M059J (cell line): ENCODE results near the gene TMEM179. TPM values are rescaled to one million over a fixed set of nuclear protein-coding genes. Genes with fewer than 3 reads are reported as not detected.
"Not testable (repeated sequence)": the region's sequence is repeated elsewhere in the genome, so short reads cannot be mapped to it uniquely, and the experiment has no call there.

Experiments used
- DNase-seq: peaks from one replicate; pipeline ENCODE4 v3.0.0-alpha.2; 2012; ENCODE audit warnings: low read depth
- total RNA-seq: library from RNA; depleted of rRNA; stranded (reverse); fragments of >200 nt; shearing (Covaris generic); gene quantifications from 2 replicates; pipeline ENCODE4 v1.2.3, GENCODE V29; 2014

The TMEM179 gene
- total RNA-seq, 1 experiment from 2014 or later, result 0.49 TPM

GRCh38 chr14:104586832-104587620 lies 17.5 kb downstream of the TMEM179 start:
- DNase-seq, result no peak

GRCh38 chr14:104585966-104586697 lies 18.4 kb downstream of the TMEM179 start:
- no peak for DNase-seq

GRCh38 chr14:104584557-104584956 lies 20.0 kb downstream of the TMEM179 start:
- DNase-seq, result no peak

DNA sequence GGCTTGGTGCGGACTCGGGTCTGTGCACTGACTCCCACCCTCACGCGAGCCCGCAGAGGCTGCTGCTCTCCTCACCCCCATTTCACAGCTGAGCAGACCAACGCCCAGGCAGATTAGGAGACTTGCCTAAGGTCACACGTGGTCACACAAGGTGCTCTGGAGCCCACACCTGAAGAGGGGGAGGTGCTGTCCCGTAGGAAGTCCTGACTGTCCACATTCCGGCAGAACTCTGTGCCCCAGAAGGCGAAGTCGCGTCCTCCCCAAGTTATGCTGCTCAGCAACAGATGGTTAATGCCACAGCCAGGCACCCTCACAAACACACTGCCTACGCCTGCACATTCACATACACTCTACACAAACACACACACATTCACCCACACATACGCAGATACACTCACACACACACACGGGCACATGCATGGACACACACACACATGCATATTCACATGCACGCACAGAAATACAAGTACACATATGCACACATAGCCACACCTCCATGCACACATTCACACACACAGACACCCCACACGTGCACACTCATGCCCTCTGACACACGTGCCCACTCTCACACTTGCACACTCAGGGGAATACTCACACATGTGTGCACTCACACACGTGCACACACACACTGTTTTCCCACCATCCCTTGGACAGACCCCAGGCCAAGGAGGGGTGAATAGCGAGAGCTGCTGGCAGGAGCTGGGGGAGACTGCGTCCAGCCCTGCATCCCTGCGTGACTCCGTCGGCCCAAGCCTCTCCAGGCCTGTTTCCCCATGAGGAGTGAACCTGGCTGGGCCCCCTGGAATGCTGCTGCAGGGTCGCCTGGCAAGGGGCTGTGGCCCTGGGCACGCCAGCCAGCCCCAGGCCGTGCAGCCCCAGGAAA lies 20.9 kb downstream of the TMEM179 start:
- no peak for DNase-seq

- DNase-seq, result no peak
Observed at GRCh38 chr14:104582662-104583061, 21.9 kb downstream of the TMEM179 start.

GRCh38 chr14:104582005-104582404 lies 22.6 kb downstream of the TMEM179 start:
- no peak for DNase-seq

- no peak for DNase-seq
Observed at GRCh38 chr14:104581521-104581920, 23.1 kb downstream of the TMEM179 start.

GRCh38 chr14:104580961-104581360 lies 23.6 kb downstream of the TMEM179 start:
- DNase-seq, result peak; percentile 40

DNA sequence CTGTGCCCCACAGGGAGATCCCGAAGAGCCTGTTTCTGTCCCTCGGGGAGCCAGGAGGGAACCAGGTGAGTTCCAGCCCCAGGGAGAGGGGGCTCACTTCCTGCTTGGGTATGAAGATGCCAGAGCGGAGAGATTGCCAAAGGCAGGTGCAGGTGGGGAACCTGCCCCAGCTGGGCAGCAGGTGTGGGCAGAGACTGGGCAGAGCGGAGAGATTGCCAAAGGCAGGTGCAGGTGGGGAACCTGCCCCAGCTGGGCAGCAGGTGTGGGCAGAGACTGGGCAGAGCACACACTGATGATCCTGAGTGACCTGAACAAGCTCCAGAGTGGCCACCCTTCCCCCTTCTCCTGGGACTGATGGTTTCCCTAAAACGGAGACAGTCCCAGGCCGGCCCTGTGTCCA lies 24.6 kb downstream of the TMEM179 start:
- not testable (repeated sequence) for DNase-seq

DNA sequence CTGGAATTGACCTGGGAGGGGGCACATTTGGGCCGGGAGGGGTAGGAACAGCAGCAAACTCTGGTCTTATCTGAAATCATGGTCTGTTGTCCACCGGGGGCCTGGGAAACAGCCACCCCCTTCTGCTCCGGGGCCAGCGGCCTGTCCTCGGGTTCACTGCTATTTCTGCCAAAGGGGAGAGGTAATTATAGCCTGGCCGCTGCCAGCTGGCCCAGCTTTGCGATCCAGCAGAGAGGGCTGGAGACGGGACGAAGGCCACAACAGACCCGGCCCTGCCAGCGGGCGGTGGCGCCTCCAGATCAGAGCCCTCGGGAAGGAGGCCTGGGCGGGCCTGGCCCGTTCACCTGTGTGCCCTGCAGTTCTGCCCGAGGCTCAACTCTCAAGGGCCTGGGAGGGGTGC lies 25.1 kb downstream of the TMEM179 start, which contains the start of gene C14orf180:
TSS of gene C14orf180 (plus strand) at position 258 of the 400 bp plus-strand sequence. CDS start 6,667 bp downstream, outside the sequence.
- DNase-seq, result no peak

DNA sequence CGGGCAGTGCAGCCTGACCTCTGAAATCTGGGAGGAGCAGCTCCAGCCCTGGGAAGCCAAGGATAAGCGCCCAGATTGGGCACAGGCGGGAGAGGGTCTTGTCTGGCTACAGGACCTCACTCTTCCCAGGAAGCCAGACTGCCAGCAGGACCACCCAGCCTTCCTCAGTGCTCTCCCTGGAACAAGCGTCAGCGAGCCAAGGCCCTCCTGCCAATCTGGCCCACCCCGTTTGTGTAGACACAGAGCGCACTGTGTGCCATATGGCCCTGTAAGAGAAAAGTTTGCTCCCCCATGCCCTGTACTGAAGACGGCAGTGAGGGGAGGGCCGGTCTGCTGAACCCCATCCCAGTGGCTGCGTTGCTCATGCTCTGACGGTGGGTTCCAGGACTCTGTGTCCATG lies 26.3 kb downstream of the TMEM179 start:
- no peak for DNase-seq

- no peak for DNase-seq
Observed at GRCh38 chr14:104577847-104578301, 26.7 kb downstream of the TMEM179 start.

DNA sequence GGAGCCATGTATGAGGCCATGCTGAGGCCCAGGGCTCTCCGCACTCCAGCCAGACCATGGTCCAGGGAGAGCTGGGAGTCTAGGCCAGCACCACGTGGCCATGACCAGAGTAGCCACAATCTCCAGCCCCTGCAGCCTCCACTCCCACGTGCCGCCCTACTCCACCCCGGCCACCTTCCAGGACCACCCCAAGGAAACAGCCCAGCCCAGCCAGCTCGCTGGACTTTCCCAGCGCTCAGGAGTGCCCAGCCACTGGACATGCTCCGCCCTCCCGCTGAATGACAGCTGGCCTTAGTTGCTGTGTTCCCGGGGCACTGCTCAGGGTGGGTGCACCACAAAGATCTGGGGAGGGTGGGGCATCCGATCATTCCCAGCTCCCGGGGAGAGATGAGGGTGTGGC lies 27.1 kb downstream of the TMEM179 start:
- DNase-seq, result no peak

DNA sequence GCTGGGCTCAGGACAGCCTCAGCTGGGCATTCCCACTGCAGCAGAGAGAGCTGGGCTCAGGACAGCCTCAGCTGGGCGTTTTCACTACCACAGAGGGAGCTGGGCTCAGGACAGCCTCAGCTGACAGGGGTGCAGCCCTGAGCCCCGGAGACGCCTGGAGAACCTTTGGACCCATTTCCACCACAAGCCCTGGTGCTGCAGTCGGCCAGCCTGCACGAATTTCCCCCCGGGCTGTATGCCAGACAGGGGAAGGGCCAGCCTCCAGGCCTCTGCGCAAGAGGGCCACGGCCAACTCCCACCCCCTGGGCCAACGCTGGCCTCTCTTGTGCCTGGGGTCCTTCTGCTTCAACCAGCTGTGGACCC lies 27.6 kb downstream of the TMEM179 start:
- DNase-seq, result no peak

DNA sequence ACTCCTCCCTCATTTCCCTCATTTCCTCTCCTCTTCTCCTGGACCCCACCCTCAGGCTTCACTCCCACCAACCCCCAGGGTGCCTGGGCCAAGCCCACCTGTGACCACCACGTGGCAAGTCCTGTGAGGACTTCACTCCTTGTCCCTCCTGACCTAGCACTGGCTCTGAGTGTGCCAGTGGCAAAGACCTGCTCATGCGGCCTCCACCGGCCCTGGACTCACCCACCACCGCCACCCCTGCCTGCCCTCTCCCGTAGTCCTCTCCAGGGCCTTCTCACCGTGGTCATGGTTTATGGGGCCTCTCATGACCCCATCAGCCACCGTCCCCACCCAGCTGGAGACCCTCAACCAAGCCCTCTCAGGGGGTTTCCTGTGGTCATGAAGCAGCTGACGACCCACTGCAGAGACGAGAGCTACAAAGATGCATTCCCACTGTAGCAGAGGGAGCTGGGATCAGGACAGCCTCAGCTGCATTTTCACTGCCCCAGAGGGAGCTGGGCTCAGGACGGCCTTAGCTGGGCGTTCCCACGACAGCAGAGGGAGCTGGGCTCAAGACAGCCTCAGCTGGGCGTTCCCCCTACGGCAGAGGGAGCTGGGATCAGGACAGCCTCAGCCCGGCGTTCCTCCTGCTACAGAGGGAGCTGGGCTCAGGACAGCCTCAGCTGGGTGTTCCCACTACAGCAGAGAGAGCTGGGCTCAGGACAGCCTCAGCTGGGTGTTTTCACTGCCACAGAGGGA lies 28.2 kb downstream of the TMEM179 start:
- DNase-seq, result peak; percentile 4

- DNase-seq, result no peak
Observed at GRCh38 chr14:104574978-104575583, 29.5 kb downstream of the TMEM179 start.

DNA sequence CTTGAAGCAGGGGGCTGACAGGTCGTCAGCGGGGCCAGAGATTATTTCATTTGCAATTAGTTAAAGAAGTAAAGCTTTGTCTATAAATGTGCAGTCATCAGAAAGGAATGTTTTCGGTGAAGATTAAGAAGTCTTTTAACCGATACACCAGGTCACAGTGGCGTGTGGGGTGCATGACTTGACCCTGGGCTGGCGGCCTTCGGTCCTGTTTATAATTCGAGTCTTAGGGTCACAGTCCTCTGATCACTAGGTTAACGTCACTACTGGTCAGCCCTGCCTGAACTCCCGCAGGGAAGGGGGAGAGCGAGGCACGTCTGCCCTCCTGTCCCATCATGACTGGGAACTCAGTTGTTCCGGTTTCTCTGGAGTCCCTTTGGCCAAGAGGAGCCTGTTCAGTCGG lies 30.0 kb downstream of the TMEM179 start:
- no peak for DNase-seq

DNA sequence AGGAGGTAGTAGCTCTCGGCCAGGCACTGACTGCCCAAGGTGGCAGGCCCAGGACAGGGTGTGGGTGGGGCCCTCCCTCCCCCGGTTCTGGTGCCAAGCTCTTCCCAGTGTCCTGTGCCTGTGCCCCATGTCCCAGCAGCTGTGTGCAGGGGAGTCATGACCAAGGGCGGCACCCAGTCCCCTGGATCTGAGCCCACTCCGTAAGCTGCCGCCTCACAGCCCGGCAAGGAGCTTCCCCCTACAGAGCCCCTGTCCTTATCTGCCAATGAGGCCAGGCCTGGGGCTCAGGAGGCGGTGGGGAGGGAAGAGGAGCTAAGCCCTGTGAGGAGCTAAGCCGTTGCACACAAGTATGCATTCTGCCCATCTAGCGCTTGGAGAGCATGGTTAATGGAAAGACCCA lies 30.6 kb downstream of the TMEM179 start:
- DNase-seq, result no peak

- no peak for DNase-seq
Observed at GRCh38 chr14:104572668-104573067, 31.9 kb downstream of the TMEM179 start.

- no peak for DNase-seq
Observed at GRCh38 chr14:104572024-104572626, 32.4 kb downstream of the TMEM179 start.
